Ovary (tissue), 3 donors: ENCODE measurements around the gene EFEMP1.

Experiments used
- POLR2A ChIP-seq: fragments of 450-650 bp; IDR thresholded peaks from one replicate; pipeline ENCODE4 v1.6.1; 2017; ENCODE audit warnings: antibody characterized with exemption, mild to moderate bottlenecking, moderate library complexity
- TF ChIP-seq, protein P1 (sequence below), 3 donors: fragments of 450-650 bp in 2 of 3; fragments of 200-600 bp in 1 of 3; IDR thresholded peaks; one replicate each; pipeline versions ENCODE4 v1.5.1 to v1.8.0; 2016 to 2022; ENCODE audit warnings: antibody characterized with exemption in 3 of 3, mild to moderate bottlenecking in 1 of 3
- donor health status: DM: no; HTN: no; CAD: no.

DNA sequence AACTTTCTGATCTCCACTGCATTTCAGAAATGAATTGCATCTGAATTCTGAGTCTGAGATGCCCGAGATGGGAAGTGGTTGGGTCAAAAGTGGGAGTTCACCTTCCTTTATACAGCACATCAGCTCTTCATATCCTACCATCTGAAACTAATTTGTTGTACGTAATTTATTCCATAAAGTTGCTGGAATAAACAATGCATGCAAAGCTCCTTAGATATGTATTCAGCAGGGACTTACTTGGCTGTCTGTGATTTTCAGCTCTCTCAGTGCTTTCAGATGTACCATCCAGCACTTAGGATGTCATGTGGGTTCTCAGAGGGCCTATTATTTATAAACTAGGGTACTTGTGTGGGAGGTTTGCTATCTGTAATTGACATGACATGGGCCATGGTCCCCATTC, 46.9 kb upstream of the EFEMP1 start:
- TF ChIP-seq, protein P1, sequence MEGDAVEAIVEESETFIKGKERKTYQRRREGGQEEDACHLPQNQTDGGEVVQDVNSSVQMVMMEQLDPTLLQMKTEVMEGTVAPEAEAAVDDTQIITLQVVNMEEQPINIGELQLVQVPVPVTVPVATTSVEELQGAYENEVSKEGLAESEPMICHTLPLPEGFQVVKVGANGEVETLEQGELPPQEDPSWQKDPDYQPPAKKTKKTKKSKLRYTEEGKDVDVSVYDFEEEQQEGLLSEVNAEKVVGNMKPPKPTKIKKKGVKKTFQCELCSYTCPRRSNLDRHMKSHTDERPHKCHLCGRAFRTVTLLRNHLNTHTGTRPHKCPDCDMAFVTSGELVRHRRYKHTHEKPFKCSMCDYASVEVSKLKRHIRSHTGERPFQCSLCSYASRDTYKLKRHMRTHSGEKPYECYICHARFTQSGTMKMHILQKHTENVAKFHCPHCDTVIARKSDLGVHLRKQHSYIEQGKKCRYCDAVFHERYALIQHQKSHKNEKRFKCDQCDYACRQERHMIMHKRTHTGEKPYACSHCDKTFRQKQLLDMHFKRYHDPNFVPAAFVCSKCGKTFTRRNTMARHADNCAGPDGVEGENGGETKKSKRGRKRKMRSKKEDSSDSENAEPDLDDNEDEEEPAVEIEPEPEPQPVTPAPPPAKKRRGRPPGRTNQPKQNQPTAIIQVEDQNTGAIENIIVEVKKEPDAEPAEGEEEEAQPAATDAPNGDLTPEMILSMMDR (IDR thresholded peaks at IDR 0.05), result no peak
- TF ChIP-seq POLR2A, result no peak
